ENCODE measurements around the gene ALLC.

The ALLC gene

GRCh38 chr2:3739313-3739712, 81.3 kb downstream of the ALLC start:
- no peak overlapping the region for H3K9ac ChIP-seq (ENCODE audit: low read length)
- H4K20me1 ChIP-seq (ENCODE audit: low read depth, low read length) = no peaks in the 10 kb centered on the region
- no peak overlapping the region for H2AFZ ChIP-seq (ENCODE audit: low read depth, low read length, severe bottlenecking)
- no peaks in the 10 kb centered on the region for H3K27me3 ChIP-seq (ENCODE audit: low read length)
- no peak overlapping the region for H3K4me3 ChIP-seq (ENCODE audit: insufficient read depth, low read length, poor library complexity, severe bottlenecking)
- TF ChIP-seq EZH2phosphoT487 (conservative IDR thresholded peaks at IDR 0.05; ENCODE audit: low read length) (no peak), CTCF (IDR thresholded peaks at IDR 0.05; ENCODE audit: insufficient read depth, low read length, poor library complexity, severe bottlenecking) (no peak)
- no peaks in the 10 kb centered on the region for H3F3A ChIP-seq (ENCODE audit: insufficient read depth)
- H3K9me2 ChIP-seq (replicated peaks; ENCODE audit: insufficient read depth, low read length) = no peaks in the 10 kb centered on the region
- H3K36me3 ChIP-seq (ENCODE audit: low read length) = no peaks in the 10 kb centered on the region
- no peaks in the 10 kb centered on the region for H3K79me2 ChIP-seq (ENCODE audit: insufficient read depth, low read length)
- H3K4me2 ChIP-seq (ENCODE audit: low read depth, low read length, poor library complexity, severe bottlenecking) = no peak overlapping the region
- no peak overlapping the region for H3K27ac ChIP-seq (ENCODE audit: low read depth, low read length)
- no peaks in the 10 kb centered on the region for H3K9me3 ChIP-seq (ENCODE audit: insufficient read depth, low read length)

GRCh38 chr2:3741396-3741795, 83.4 kb downstream of the ALLC start:
- Histone ChIP-seq H3K4me2 (ENCODE audit: low read depth, low read length, poor library complexity, severe bottlenecking) (no peak overlapping the region), H2AFZ (ENCODE audit: low read depth, low read length, severe bottlenecking) (no peak overlapping the region), H3K9me2 (replicated peaks; ENCODE audit: insufficient read depth, low read length) (no peaks in the 10 kb centered on the region), H3K27ac (ENCODE audit: low read depth, low read length) (no peak overlapping the region), H3K79me2 (ENCODE audit: insufficient read depth, low read length) (no peaks in the 10 kb centered on the region), H4K20me1 (ENCODE audit: low read depth, low read length) (no peaks in the 10 kb centered on the region), H3K9me3 (ENCODE audit: insufficient read depth, low read length) (no peaks in the 10 kb centered on the region), H3F3A (ENCODE audit: insufficient read depth) (no peaks in the 10 kb centered on the region), H3K27me3 (ENCODE audit: low read length) (no peaks in the 10 kb centered on the region), H3K36me3 (ENCODE audit: low read length) (no peaks in the 10 kb centered on the region), H3K4me3 (ENCODE audit: insufficient read depth, low read length, poor library complexity, severe bottlenecking) (no peak overlapping the region), H3K9ac (ENCODE audit: low read length) (no peak overlapping the region)
- TF ChIP-seq EZH2phosphoT487 (conservative IDR thresholded peaks at IDR 0.05; ENCODE audit: low read length) (no peak), CTCF (IDR thresholded peaks at IDR 0.05; ENCODE audit: insufficient read depth, low read length, poor library complexity, severe bottlenecking) (no peak)

- no peaks in the 10 kb centered on the region for H4K20me1 ChIP-seq (ENCODE audit: low read depth, low read length)
- no peak overlapping the region for H3K9ac ChIP-seq (ENCODE audit: low read length)
- no peaks in the 10 kb centered on the region for H3K79me2 ChIP-seq (ENCODE audit: insufficient read depth, low read length)
- no peaks in the 10 kb centered on the region for H3K9me2 ChIP-seq (replicated peaks; ENCODE audit: insufficient read depth, low read length)
- no peak overlapping the region for H3K4me3 ChIP-seq (ENCODE audit: insufficient read depth, low read length, poor library complexity, severe bottlenecking)
- no peaks in the 10 kb centered on the region for H3K36me3 ChIP-seq (ENCODE audit: low read length)
- no peak overlapping the region for H3K27ac ChIP-seq (ENCODE audit: low read depth, low read length)
- H3K4me2 ChIP-seq (ENCODE audit: low read depth, low read length, poor library complexity, severe bottlenecking) = no peak overlapping the region
- H3F3A ChIP-seq (ENCODE audit: insufficient read depth) = no peaks in the 10 kb centered on the region
- H2AFZ ChIP-seq (ENCODE audit: low read depth, low read length, severe bottlenecking) = no peak overlapping the region
- H3K27me3 ChIP-seq (ENCODE audit: low read length) = no peaks in the 10 kb centered on the region
- no peak for TF ChIP-seq CTCF (IDR thresholded peaks at IDR 0.05; ENCODE audit: insufficient read depth, low read length, poor library complexity, severe bottlenecking)
- no peak for TF ChIP-seq EZH2phosphoT487 (conservative IDR thresholded peaks at IDR 0.05; ENCODE audit: low read length)
- no peaks in the 10 kb centered on the region for H3K9me3 ChIP-seq (ENCODE audit: insufficient read depth, low read length)
Observed at GRCh38 chr2:3741867-3742602, 84.0 kb downstream of the ALLC start.
